Esophagus squamous epithelium (tissue), 4 donors: ENCODE data around the gene SEPTIN2.

Experiments
- POLR2A ChIP-seq, 4 donors: fragments of 450-650 bp; IDR thresholded peaks; one replicate each; pipeline ENCODE4 v1.6.1; 2017; ENCODE audit warnings: antibody characterized with exemption in 4 of 4, mild to moderate bottlenecking in 4 of 4, moderate library complexity in 3 of 4
- TF ChIP-seq, protein P1 (sequence below), 6 experiments: fragments of 450-650 bp in 4 of 6; fragments of 200-600 bp in 2 of 6; sonication (generic) in 2 of 6; IDR thresholded peaks; one replicate each; pipeline ENCODE4 v1.5.1; 2016 to 2019; ENCODE audit warnings: antibody characterized with exemption in 6 of 6, mild to moderate bottlenecking in 4 of 6, moderate library complexity in 4 of 6

DNA sequence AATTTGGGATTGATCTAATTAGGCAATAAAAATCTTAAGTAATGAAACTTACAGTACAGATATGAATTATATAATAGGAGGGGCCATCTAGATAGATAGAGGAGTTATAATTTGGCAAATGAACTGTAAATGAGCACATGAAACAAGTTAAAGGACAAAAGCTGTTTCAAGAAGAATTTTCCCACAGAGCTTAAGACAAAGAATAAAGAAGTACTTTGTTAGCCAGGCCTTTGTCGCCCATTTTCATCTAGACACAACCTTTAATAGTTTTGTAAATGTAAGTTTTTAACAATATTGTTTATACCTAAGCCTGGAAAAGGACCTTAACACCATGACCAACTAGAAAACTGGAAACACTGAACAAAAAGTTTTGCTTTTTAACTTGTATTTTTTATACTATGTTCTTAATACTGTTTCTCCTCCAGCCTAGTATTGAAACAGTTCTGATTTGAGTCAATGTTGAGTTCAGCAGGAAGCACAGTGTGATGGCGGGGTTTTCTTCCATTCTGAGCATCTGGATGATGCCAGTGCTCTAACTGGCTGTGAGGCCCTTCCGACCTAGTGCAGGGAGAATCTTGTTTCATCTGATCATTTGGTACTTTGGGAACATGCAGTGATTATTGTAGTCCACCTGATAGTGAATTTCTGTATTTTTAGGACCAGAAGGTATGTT is 77.9 kb downstream of the SEPTIN2 start:
- TF ChIP-seq, protein P1, sequence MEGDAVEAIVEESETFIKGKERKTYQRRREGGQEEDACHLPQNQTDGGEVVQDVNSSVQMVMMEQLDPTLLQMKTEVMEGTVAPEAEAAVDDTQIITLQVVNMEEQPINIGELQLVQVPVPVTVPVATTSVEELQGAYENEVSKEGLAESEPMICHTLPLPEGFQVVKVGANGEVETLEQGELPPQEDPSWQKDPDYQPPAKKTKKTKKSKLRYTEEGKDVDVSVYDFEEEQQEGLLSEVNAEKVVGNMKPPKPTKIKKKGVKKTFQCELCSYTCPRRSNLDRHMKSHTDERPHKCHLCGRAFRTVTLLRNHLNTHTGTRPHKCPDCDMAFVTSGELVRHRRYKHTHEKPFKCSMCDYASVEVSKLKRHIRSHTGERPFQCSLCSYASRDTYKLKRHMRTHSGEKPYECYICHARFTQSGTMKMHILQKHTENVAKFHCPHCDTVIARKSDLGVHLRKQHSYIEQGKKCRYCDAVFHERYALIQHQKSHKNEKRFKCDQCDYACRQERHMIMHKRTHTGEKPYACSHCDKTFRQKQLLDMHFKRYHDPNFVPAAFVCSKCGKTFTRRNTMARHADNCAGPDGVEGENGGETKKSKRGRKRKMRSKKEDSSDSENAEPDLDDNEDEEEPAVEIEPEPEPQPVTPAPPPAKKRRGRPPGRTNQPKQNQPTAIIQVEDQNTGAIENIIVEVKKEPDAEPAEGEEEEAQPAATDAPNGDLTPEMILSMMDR (IDR thresholded peaks at IDR 0.05), result no peak
- no peak for TF ChIP-seq POLR2A (IDR thresholded peaks at IDR 0.05)
